NCI-H748 (cell line): ENCODE data around the gene FAM78A.
"Not testable (repeated sequence)": the region's sequence is repeated elsewhere in the genome, so short reads cannot be mapped to it uniquely, and the experiment has no call there.

Experiments used
- DNase-seq: peaks from one replicate; lab custom pipeline; 2025; ENCODE audit not compliant: unreplicated experiment; lab: John Stamatoyannopoulos, UW

FAM78A gene

GRCh38 chr9:131282688-131283422 lies 6.5 kb upstream of the FAM78A start:
- peak; percentile 54 for DNase-seq

DNA sequence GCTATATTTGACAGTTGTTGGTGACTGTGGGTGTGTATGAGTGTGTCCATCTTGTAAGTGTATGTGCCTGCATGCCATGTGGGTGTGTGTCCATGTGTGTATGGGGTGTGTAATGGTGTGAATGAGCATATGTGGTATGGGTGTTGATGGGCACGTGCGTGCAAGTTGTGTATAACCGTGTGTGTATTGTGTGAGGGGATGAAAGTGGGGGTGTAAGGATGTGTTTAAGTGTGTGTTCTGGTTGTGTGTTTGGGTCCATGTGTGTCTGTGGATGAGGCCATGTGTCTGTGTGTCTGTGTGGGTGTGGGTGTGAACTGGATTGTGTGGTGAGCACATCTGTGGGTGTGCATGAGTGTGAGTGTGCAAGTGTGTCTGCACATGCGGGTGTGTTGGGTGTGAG lies 5.9 kb upstream of the FAM78A start:
- DNase-seq: no peak

- DNase-seq: no peak
Measured at GRCh38 chr9:131281119-131281965, 5.0 kb upstream of the FAM78A start.

- DNase-seq: no peak
Measured at GRCh38 chr9:131280660-131281059, 4.3 kb upstream of the FAM78A start.

DNA sequence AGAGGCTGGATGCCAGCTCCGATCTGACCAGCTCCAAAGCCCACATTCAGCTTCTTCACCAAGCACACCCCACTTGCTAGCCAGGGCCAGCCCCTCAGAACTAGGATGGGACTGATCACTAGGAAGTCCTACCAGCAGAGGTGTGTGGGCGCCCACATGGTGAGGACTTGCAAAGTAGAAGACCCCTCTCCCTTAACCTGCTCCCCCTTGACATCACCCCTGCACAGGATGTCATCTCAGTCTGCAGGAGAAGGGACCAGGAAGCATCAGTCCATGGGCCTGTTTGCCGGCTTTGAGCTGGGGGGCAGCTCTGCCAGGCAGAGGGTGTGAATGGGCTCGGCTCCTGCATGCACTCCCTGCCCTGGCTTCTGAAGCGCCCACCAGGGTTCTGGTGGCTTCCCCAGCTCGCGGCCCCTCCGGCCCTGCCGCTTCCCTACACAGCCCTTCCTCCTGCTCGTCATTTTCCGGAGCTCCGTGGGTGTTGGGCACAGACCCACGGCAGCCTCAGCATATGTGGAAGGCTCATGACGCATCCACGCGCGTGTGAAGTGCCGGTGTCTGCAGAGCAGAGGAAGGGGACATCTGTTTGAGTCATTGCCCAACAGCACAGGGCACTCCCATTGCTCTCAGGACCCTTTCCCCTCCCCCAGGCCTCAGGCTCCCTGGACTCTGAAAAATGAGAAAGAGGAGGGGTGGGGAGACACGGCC lies 3.7 kb upstream of the FAM78A start:
- DNase-seq: no peak

- DNase-seq: no peak
Measured at GRCh38 chr9:131279196-131279862, 3.0 kb upstream of the FAM78A start.

GRCh38 chr9:131278702-131279111 lies 2.4 kb upstream of the FAM78A start:
- DNase-seq: no peak

- peak; percentile 90 for DNase-seq
Measured at GRCh38 chr9:131277910-131278701, 1.8 kb upstream of the FAM78A start.

DNA sequence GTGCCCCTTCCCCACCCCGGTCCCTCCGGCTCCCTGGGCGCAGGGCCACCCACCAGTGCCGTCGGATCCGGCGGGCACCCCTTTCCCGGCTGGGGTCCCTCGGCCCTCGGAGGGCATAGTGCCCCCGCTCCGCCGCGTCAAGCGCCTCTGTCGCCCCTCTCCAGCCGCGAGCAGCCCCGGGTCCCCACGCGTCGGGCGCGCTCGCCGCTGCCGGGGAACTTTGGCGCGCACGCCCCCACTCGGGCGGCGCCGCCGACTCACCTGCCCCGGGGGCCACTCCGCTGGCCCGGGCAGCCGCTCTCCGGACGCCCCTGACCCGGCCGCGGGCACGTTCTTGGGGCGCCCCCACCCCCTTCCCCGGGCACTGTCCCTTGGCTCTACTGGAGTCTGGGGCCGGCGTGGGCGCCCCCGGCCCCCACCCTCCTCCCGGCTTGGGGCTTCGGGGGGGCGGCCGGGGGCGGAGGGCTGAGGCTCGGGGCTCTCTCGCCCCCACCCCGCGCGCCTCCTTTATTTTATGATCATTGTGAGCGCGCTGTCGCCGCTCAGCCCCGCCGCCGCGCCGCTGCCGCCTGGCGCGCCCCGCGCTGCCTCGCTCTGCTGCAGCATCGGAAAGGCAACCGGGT lies 1.1 kb upstream of the FAM78A start:
- peak; percentile 43 for DNase-seq

- peak; percentile 46 for DNase-seq
Measured at GRCh38 chr9:131276891-131277286, 579 bp upstream of the FAM78A start.

DNA sequence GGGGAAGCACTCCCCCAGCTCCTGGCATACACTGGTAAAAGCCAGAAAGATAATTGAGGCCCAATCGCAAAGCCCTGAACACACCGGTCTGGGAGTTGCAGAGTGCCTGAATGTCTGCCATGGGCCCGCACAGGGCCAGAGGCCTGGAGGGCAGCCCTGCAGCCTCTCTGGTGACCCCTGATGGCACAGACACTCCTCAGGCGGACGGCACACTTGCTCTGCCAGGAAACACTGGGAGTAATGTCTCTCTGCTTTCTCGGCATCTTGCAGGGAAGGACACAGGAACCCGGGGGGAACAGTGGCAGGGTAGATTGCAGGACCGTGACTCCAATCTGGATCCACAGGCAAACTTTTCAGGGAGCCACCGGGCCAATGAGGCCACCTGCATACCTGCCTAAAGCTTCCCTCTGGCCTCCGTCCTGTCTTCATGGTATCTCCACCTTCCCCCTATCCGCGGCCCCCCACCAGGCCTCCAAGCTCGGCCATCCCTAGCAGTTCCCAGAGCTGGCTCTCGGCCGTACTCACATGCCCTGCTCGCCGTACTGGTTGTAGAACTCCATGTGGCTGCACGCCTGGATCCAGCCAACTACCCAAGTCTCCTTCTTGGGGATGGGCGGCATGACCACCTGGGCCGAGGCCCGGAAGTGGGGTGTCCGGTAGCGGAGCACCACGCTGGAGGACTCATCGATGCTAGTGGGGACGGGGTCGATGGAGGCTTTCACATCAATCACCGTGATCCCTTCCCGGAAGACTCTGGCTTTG lies 797 bp downstream of the FAM78A start:
- no peak for DNase-seq

GRCh38 chr9:131274674-131275331 lies 1.5 kb downstream of the FAM78A start:
- DNase-seq: no peak

- no peak for DNase-seq
Measured at GRCh38 chr9:131273856-131274673, 2.2 kb downstream of the FAM78A start.

- DNase-seq: no peak
Measured at GRCh38 chr9:131273146-131273855, 3.0 kb downstream of the FAM78A start.

GRCh38 chr9:131272212-131272611 lies 4.1 kb downstream of the FAM78A start:
- DNase-seq: no peak

DNA sequence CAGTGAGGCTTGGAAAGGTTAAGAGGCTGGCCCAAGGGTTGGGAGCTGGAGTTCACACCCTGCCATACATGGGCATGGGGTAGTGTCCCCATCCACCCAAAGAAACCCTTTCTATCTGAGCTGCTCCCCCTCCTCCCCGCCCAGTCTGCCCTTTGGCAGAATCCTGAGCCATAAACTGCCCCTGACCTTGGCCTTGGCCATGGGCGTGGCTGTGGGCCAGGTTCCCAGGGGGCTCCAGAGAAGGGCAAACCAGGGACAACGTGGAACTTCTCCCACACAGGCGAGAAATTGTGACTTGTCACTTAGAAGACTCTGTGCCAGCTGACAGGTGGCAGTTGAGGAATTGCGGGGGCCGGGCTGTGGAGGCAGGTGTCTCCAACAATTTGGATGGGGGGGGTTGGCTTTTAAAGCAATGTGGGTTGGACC lies 4.8 kb downstream of the FAM78A start:
- no peak for DNase-seq

GRCh38 chr9:131271016-131271273 lies 5.4 kb downstream of the FAM78A start:
- not testable (repeated sequence) for DNase-seq
